Superior temporal gyrus (tissue), 1 donor: ENCODE measurements around the gene DOCK3.
"Not testable (repeated sequence)": the region's sequence is repeated elsewhere in the genome, so short reads cannot be mapped to it uniquely, and the experiment has no call there.

Experiments
- DNase-seq: peaks from one replicate; pipeline ENCODE4 v3.0.0-alpha.2; 2016; ENCODE audit errors: extremely low spot score

Gene DOCK3

GRCh38 chr3:51387281-51387680, 712.6 kb downstream of the DOCK3 start:
- not testable (repeated sequence) for DNase-seq

- no peak for DNase-seq
Measured at GRCh38 chr3:51388286-51389029, 713.7 kb downstream of the DOCK3 start.

- DNase-seq = peak; percentile 68
Measured at GRCh38 chr3:51389423-51390183, 714.9 kb downstream of the DOCK3 start.

GRCh38 chr3:51390246-51391074, 715.7 kb downstream of the DOCK3 start:
- DNase-seq = no peak

GRCh38 chr3:51391075-51391565, 716.4 kb downstream of the DOCK3 start, which contains the start of gene RBM15B:
TSS of gene RBM15B (plus strand) at chr3:51391285. CDS start at chr3:51391400, 115 bp downstream.
- DNase-seq = peak; percentile 95

- DNase-seq = no peak
Measured at GRCh38 chr3:51391566-51392354, 717.0 kb downstream of the DOCK3 start.

- no peak for DNase-seq
Measured at GRCh38 chr3:51392355-51393133, 717.8 kb downstream of the DOCK3 start.

- no peak for DNase-seq
Measured at GRCh38 chr3:51393134-51393495, 718.4 kb downstream of the DOCK3 start.

- no peak for DNase-seq
Measured at GRCh38 chr3:51393564-51393963, 718.8 kb downstream of the DOCK3 start.

GRCh38 chr3:51394541-51394940, 719.8 kb downstream of the DOCK3 start:
- DNase-seq = no peak

GRCh38 chr3:51395493-51396213, 720.9 kb downstream of the DOCK3 start:
- DNase-seq = no peak

GRCh38 chr3:51396401-51396800, 721.7 kb downstream of the DOCK3 start:
- no peak for DNase-seq

GRCh38 chr3:51397392-51397791, 722.7 kb downstream of the DOCK3 start:
- no peak for DNase-seq

- DNase-seq = no peak
Measured at GRCh38 chr3:51398595-51399310, 724.0 kb downstream of the DOCK3 start.

GRCh38 chr3:51400166-51400565, 725.4 kb downstream of the DOCK3 start:
- DNase-seq = no peak

- no peak for DNase-seq
Measured at GRCh38 chr3:51401735-51402134, 727.0 kb downstream of the DOCK3 start.

GRCh38 chr3:51403675-51404074, 728.9 kb downstream of the DOCK3 start:
- DNase-seq = no peak

GRCh38 chr3:51408021-51408420, 733.3 kb downstream of the DOCK3 start:
- no peak for DNase-seq

GRCh38 chr3:51408813-51409212, 734.1 kb downstream of the DOCK3 start:
- DNase-seq = no peak
